Body of pancreas (tissue), 4 donors: ENCODE measurements around the gene LIPT1. TPM values are rescaled to one million over a fixed set of nuclear protein-coding genes. Genes with fewer than 3 reads are reported as not detected.

ENCODE experiments used
- ATAC-seq: fragments of 150-250 bp; one replicate; pipeline ENCODE4 v1.9.1; 2016
- DNase-seq, 4 donors: peaks; one replicate each; pipeline ENCODE4 v3.0.0-alpha.2; 2019
- H3K27ac ChIP-seq, 4 donors: fragments of 200-600 bp; sonication (generic); 1 replicate in 3 of 4; 2 replicates in 1 of 4; pipeline versions ENCODE4 v1.5.1 to v1.6.1; 2016 to 2019; ENCODE audit warnings: mild to moderate bottlenecking in 1 of 4, mixed read lengths in 1 of 4, moderate library complexity in 1 of 4
- H3K27me3 ChIP-seq, 2 donors: fragments of 200-600 bp; sonication (generic); one replicate each; pipeline ENCODE4 v1.6.0; 2016; ENCODE audit warnings: mild to moderate bottlenecking in 1 of 2
- H3K36me3 ChIP-seq, 2 donors: fragments of 200-600 bp; sonication (generic); replicated peaks in 1 of 2; 2 replicates each; pipeline ENCODE4 v1.5.1; 2016; ENCODE audit warnings: low read depth in 2 of 2; ENCODE audit not compliant: insufficient read depth in 1 of 2
- H3K4me1 ChIP-seq: fragments of 200-600 bp; sonication (generic); one replicate; pipeline ENCODE4 v1.6.0; 2016
- H3K4me3 ChIP-seq, 2 donors: fragments of 200-600 bp; sonication (generic); 1 replicate in 1 of 2; 2 replicates in 1 of 2; pipeline ENCODE4 v1.5.1; 2016 to 2019
- H3K9me3 ChIP-seq, 3 donors: fragments of 200-600 bp; sonication (generic); 1 replicate in 2 of 3; 2 replicates in 1 of 3; pipeline ENCODE4 v1.5.1; 2016
- POLR2A ChIP-seq, 3 donors: fragments of 450-650 bp; IDR thresholded peaks; one replicate each; pipeline ENCODE4 v1.6.1; 2016; ENCODE audit warnings: antibody characterized with exemption in 3 of 3, mild to moderate bottlenecking in 2 of 3
- WGBS, 2 donors: methylation state at CpG; one replicate each; pipeline ENCODE4 v1.1.5; 2017; 5-methylcytosine and 5-hydroxymethylcytosine counted together
- intact Hi-C: fragments of 100-400 bp; cut with DNase I; formaldehyde crosslinking; loops from one replicate; pipeline ENCODE4 v1.15.1; 2023
- total RNA-seq, 2 donors: library from RNA; depleted of rRNA; stranded (reverse); fragments of >200 nt; gene quantifications; one replicate each; pipeline ENCODE4 v1.1.0, GENCODE V29; 2016
- TF ChIP-seq, protein P1 (sequence below), 7 experiments: fragments of 450-650 bp in 4 of 7; fragments of 200-600 bp in 3 of 7; sonication (generic) in 3 of 7; IDR thresholded peaks; one replicate each; pipeline ENCODE4 v1.5.1; 2016 to 2019; ENCODE audit warnings: antibody characterized with exemption in 7 of 7

LIPT1 gene
- total RNA-seq, 2 donors from 2014 or later, result 2.1 to 12.9 TPM

- intact Hi-C loops, result no loop called here
- Histone ChIP-seq H3K4me3 (no peak overlapping the region), H3K36me3 (peaks cover 0 to 20% of the 10 kb centered on the region in 2 donors), H3K27me3 (no peaks in the 10 kb centered on the region), H3K27ac (no peak overlapping the region), H3K4me1 (no peaks in the 10 kb centered on the region), H3K9me3 (no peaks in the 10 kb centered on the region)
- ATAC-seq (no peak), DNase-seq (no peak)
- WGBS, 2 donors, result 45 to 46% methylated on average over 1 of the region's 1 CpG
- TF ChIP-seq, protein P1, sequence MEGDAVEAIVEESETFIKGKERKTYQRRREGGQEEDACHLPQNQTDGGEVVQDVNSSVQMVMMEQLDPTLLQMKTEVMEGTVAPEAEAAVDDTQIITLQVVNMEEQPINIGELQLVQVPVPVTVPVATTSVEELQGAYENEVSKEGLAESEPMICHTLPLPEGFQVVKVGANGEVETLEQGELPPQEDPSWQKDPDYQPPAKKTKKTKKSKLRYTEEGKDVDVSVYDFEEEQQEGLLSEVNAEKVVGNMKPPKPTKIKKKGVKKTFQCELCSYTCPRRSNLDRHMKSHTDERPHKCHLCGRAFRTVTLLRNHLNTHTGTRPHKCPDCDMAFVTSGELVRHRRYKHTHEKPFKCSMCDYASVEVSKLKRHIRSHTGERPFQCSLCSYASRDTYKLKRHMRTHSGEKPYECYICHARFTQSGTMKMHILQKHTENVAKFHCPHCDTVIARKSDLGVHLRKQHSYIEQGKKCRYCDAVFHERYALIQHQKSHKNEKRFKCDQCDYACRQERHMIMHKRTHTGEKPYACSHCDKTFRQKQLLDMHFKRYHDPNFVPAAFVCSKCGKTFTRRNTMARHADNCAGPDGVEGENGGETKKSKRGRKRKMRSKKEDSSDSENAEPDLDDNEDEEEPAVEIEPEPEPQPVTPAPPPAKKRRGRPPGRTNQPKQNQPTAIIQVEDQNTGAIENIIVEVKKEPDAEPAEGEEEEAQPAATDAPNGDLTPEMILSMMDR (IDR thresholded peaks at IDR 0.05), result no peak
- TF ChIP-seq POLR2A (IDR thresholded peaks at IDR 0.05), result no peak
Observed at GRCh38 chr2:99169534-99169933, 14.8 kb downstream of the LIPT1 start.

DNA sequence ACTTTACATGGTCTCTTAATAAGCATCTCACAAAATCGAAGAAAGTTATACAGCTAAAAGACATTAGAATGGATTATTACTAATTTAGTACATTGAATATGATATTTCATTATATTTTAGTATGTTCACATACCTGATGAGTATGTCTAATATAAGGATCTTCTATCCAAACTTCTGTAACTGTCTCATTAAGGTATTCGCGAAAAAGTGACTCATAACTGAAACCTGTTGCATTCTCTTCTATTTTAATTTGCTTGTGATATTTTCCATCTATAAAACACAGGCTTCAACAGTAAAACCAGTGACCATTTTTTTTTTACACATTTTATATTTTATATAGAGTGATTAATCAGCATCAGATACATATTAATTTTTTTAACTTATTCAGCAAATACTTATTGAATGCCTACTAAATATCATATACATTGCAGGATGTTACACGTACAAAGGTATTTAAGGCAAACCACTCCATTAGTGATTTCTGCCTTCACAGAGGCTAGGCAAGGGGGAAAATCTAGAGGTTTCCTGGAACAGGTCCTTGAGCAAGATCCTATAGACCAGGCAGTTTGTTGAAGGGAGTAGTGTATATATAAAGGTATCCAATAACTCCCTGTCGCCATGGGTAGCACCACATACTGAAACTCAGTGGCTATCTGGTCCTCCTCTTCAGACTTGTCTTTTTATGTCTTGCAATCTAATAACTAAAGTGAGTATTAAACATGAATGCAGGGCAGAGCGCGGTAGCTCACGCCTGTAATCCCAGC lies 16.8 kb downstream of the LIPT1 start:
- Histone ChIP-seq H3K27me3 (no peaks in the 10 kb centered on the region), H3K4me1 (no peaks in the 10 kb centered on the region), H3K4me3 (no peak overlapping the region), H3K36me3 (peaks cover 0 to 20% of the 10 kb centered on the region in 2 donors), H3K9me3 (no peaks in the 10 kb centered on the region), H3K27ac (no peak overlapping the region)
- intact Hi-C loops, result no loop called here
- DNase-seq (no peak), ATAC-seq (no peak)
- TF ChIP-seq, protein P1 (IDR thresholded peaks at IDR 0.05), result no peak
- TF ChIP-seq POLR2A (IDR thresholded peaks at IDR 0.05), result no peak
- WGBS, 2 donors, result 89 to 93% methylated on average over 8 of the region's 8 CpGs

DNA sequence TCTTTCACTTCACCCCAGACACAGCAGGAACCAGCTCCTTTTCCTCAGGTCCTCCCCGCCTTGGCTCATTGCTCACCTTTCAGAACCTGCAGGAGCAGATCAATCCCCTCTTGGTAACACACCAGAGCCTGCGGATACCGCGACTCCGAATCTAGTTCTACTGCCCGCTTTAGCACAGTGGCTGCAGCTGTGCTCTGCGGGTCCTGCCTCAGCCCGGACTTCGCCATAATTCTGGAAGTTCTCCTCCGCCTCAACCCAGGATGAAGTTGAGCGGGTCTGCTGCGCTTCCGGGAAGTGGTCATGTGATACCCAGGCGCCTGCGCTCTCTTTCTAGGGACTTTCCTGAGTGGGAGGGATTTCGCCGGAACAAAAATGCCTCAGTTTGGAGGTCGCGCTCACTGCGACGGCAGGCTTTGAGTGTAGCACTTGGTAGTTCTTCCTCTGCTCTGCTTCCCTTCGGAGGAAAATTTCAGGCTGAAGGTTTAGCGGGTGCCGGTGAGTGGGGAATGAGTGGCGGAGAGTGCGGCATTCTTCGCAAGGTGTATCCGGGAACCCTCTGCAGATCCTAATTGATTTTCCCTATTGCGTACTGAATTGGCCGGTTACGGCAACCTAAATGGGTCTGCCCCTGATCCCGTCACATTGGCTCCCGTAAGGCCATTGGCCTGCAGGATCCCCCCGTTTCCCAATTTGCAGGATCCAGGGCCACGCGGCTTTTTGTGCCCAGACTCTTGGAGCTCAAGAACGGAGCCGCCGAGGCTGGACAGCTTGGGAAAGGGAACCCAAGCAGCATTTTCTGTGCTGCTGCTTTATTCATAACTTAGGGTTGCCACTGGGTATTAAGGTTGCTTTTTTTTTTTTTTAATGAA lies 26.2 kb downstream of the LIPT1 start, which contains the start of the genes MITD1 and MRPL30:
MITD1 (minus strand) TSS at position 304 of the 869 bp plus-strand sequence; CDS start at position 227, 77 bp downstream.
MRPL30 (plus strand) TSS at position 430 of the 869 bp plus-strand sequence. CDS start 5,020 bp downstream, outside the sequence.
- DNase-seq (peak; percentile 91 to 96 (median 94)), ATAC-seq (peak; percentile 97)
- TF ChIP-seq, protein P1 (IDR thresholded peaks at IDR 0.05), result no peak
- peak; percentile 29 to 89 (median 87) for TF ChIP-seq POLR2A (IDR thresholded peaks at IDR 0.05)
- Histone ChIP-seq H3K27ac (peak within 1 kb of the TSS; percentile 53 to 85 (median 66)), H3K36me3 (no peaks in the 10 kb centered on the region), H3K4me1 (peaks cover 41% of the 10 kb centered on the region), H3K9me3 (no peaks in the 10 kb centered on the region), H3K27me3 (no peaks in the 10 kb centered on the region), H3K4me3 (peak within 1 kb of the TSS; percentile 35 to 82)
- WGBS, 2 donors, result 1% methylated on average over 32 to 39 of the region's 39 CpGs
- intact Hi-C loops, result no loop called here

DNA sequence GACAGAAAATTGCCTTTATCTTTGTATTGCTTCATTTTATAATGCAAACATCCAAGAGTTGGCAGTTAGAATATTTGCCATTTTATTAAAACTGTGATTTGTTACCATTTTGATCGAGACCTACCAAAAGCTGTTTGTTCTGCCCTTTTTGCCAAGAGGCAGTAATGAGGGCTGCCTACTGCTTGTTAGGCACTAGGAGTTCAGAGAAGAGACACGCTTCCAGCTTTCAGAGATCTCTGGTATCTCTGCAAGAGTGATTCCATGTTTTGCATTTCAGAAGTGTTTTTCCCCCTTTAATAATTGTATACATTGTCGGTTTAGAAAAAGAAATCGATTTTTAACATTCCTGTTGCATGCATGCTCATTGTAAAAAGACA lies 26.8 kb downstream of the LIPT1 start:
- Histone ChIP-seq H3K9me3 (no peaks in the 10 kb centered on the region), H3K27ac (peak overlapping the region in 3 of 4 donors; percentile 53 to 85 (median 71)), H3K4me1 (peaks cover 41% of the 10 kb centered on the region), H3K4me3 (peak overlapping the region; percentile 35 to 82), H3K36me3 (no peaks in the 10 kb centered on the region), H3K27me3 (no peaks in the 10 kb centered on the region)
- TF ChIP-seq POLR2A (IDR thresholded peaks at IDR 0.05), result no peak
- TF ChIP-seq, protein P1 (IDR thresholded peaks at IDR 0.05), result no peak
- no peak for ATAC-seq
- 2% methylated on average over 4 of the region's 4 CpGs for WGBS, 2 donors
- DNase-seq, result no peak
- intact Hi-C loops, result no loop called here
